Ecto neural progenitor cell (in vitro differentiated cells): ENCODE measurements around the gene KIAA0513.
"Not testable (repeated sequence)": the region's sequence is repeated elsewhere in the genome, so short reads cannot be mapped to it uniquely, and the experiment has no call there.

Experiments
- DNase-seq: peaks from one replicate; pipeline ENCODE4 v3.0.0-alpha.2; 2018; ENCODE audit warnings: low spot score

The KIAA0513 gene

GRCh38 chr16:85029408-85029784 is 1.8 kb downstream of the KIAA0513 start:
- DNase-seq, result no peak

- DNase-seq, result no peak
Measured at GRCh38 chr16:85029981-85030401, 2.4 kb downstream of the KIAA0513 start.

- DNase-seq, result no peak
Measured at GRCh38 chr16:85031451-85031850, 3.9 kb downstream of the KIAA0513 start.

- DNase-seq, result not testable (repeated sequence)
Measured at GRCh38 chr16:85032187-85032586, 4.6 kb downstream of the KIAA0513 start.

GRCh38 chr16:85033171-85033570 is 5.6 kb downstream of the KIAA0513 start:
- no peak for DNase-seq

- no peak for DNase-seq
Measured at GRCh38 chr16:85034591-85035433, 7.2 kb downstream of the KIAA0513 start.

- no peak for DNase-seq
Measured at GRCh38 chr16:85036236-85037049, 8.8 kb downstream of the KIAA0513 start.

GRCh38 chr16:85037050-85037410 is 9.4 kb downstream of the KIAA0513 start:
- no peak for DNase-seq

GRCh38 chr16:85037721-85038120 is 10.1 kb downstream of the KIAA0513 start:
- DNase-seq, result no peak

GRCh38 chr16:85040685-85041084 is 13.1 kb downstream of the KIAA0513 start:
- DNase-seq, result no peak

GRCh38 chr16:85041219-85042166 is 13.9 kb downstream of the KIAA0513 start:
- DNase-seq, result no peak

- DNase-seq, result no peak
Measured at GRCh38 chr16:85042167-85042526, 14.6 kb downstream of the KIAA0513 start.

- no peak for DNase-seq
Measured at GRCh38 chr16:85042606-85043005, 15.0 kb downstream of the KIAA0513 start.

- no peak for DNase-seq
Measured at GRCh38 chr16:85045077-85045476, 17.5 kb downstream of the KIAA0513 start.

GRCh38 chr16:85045641-85046471 is 18.3 kb downstream of the KIAA0513 start:
- DNase-seq, result no peak

GRCh38 chr16:85046472-85046916 is 18.9 kb downstream of the KIAA0513 start:
- no peak for DNase-seq

GRCh38 chr16:85046931-85047866 is 19.6 kb downstream of the KIAA0513 start:
- no peak for DNase-seq

GRCh38 chr16:85047867-85048455 is 20.4 kb downstream of the KIAA0513 start:
- no peak for DNase-seq

GRCh38 chr16:85048921-85049562 is 21.4 kb downstream of the KIAA0513 start:
- no peak for DNase-seq
